GM04503 (cell line): ENCODE measurements around the gene CAMK1G.

Source experiments
- DNase-seq: peaks from one replicate; pipeline ENCODE4 v3.0.0-alpha.2; 2012; ENCODE audit warnings: low read depth

The CAMK1G gene

DNA sequence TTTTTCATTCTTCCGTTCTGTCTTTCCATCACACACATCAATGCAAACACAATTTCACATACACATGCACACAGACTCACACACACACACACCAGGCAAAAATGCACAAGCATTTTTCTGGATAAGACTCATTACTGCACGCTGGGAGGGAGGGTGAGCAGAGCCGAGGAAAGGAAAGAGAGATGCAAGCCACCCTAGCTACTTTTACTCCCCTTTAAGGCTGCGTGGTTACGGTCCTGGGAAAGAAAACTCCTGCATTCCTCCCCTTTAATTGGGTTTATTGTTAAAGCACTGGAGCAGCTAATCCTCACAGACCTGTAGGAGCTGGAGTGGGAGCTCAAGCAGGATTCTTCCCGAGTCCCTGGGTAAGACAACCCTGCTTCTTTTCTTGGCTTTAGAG, at the start of gene CAMK1G:
CAMK1G (plus strand) TSS at position 307 of the 400 bp plus-strand sequence. CDS start 11,270 bp downstream, outside the sequence.
- no peak for DNase-seq

DNA sequence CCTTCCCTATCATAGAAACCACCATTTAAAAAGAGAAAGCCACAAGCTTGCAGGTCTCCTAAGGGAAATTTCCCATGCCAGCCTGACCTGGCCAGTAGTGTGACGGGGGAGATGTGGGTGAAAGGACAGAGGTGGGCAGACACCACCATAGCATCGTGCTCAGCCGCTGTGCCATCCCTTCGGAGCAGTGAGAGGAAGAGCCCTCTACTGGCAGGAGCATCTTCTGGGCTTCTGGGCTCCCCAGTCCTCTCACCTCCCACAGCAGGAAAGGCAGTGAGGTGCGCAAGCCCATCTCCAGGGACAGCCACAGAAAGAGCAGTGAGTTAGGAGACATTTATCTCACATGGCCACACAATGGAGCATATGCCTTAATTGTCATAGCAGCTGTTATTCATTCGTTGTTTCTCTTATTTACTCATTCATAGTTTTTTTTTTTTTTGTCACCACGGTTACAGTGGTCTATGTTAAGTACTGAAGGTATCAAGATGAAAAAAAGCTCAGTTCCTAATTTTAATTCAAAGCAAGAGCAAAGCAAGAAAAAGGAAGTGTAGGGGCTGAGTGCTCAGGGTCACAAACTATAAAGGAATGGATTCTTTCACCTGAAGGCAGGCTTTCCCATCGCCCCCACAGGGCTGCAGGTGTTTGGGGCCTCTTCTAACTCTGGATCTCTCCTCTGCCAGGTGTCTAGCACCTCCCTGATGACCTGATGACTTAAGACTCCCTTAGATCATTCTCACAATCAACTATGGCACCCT, 48.8 kb upstream of the CAMK1G start:
- DNase-seq: no peak

GRCh38 chr1:209536843-209537242, 46.7 kb upstream of the CAMK1G start:
- no peak for DNase-seq

DNA sequence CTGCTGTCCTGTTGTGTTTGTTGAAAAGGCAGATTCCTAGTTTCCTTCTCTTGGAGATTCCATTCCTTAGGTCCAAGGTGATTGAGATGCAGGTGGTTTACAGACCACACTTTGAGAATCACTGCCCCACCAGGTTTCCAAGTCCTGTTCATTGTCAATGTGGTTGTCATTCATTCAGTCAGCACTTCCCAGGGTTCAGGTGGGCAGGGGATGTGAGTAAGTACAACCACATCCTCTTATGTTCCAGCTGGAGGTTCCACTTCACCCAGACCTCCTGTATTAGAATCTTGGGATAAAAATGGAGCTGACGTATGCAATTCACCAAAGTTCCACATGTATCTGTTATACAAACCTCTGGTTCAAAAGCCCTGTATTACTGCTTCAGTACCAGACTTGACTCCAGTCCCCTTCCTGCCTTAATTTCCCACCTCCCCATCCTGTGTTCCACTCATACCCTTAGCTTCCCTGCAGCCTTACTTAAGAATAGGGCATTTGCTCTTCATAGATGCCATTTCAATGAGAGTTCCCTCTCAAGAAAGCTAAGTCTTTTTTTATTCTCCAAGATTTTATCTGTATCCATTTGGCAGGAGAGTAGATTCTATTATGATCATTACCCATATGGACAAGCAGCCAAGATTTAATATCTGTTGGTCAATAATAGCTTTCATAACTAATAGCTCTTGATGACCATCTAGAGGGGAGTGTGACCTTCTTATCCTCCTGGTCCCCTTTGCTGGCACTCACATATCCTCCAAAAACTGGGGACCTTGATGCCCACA, 46.0 kb upstream of the CAMK1G start:
- DNase-seq: no peak

GRCh38 chr1:209539576-209539975, 43.9 kb upstream of the CAMK1G start:
- no peak for DNase-seq

DNA sequence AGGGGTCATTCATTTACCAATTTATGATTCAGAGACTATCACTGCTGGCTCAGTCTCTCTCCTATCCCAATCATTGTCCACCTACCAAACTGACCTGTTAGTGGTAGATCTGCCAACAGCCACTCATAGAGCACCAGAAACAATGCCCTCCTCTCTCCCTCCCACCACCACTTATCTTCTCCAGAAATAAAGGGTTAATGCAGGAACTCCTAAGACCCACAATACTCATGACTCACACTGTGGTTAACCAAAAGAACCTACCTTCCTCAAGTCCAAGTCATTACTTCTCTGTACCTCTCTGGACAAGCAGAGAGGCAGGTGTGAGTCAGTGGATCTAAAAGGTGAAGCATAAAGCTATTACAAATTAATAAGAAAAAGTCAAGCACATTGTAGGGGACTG, 40.9 kb upstream of the CAMK1G start:
- DNase-seq: no peak

- DNase-seq: no peak
Observed at GRCh38 chr1:209544098-209544497, 39.4 kb upstream of the CAMK1G start.

- no peak for DNase-seq
Observed at GRCh38 chr1:209545423-209545822, 38.1 kb upstream of the CAMK1G start.

- DNase-seq: no peak
Observed at GRCh38 chr1:209546390-209547085, 37.0 kb upstream of the CAMK1G start.

DNA sequence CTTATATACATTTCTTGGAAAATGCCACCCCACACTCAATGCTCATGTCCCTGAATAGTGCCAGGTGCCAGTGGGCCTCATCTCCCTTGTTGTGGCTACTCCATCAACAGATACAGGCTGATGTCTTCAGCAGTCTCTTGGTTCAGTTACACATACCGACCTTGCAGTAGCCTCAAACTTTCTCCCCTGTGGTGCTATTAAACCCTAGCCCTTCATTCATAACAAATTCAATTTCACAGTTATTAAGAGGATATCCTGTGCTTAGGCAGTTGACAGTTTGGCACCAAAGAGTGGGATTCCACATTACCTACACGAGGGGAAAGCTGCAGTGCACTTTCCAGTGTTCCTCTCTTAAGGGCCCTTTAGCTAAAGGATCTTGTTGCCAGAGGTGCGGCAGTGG, 35.9 kb upstream of the CAMK1G start:
- DNase-seq: no peak

- DNase-seq: no peak
Observed at GRCh38 chr1:209549443-209550205, 33.9 kb upstream of the CAMK1G start.

DNA sequence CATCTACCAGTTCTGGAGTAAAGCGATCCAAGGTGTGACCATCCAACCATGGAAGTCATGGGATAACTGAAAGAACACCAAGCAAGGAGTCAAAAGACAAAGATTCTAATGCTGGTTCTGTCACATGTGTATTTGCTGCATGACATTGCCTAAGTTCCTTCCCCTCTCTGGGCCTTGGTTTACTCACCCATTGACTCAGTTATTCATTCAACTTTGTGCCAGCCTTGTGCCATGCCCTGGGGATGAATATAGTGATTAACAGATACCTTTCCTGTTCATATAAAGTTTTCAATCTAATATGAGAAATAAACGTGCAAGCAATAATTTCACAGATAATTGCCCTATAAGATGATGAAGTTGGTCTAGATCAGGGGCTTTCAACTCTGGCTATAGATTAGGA, 33.0 kb upstream of the CAMK1G start:
- no peak for DNase-seq

GRCh38 chr1:209552406-209553264, 30.9 kb upstream of the CAMK1G start:
- no peak for DNase-seq

- no peak for DNase-seq
Observed at GRCh38 chr1:209554761-209555611, 28.5 kb upstream of the CAMK1G start.

DNA sequence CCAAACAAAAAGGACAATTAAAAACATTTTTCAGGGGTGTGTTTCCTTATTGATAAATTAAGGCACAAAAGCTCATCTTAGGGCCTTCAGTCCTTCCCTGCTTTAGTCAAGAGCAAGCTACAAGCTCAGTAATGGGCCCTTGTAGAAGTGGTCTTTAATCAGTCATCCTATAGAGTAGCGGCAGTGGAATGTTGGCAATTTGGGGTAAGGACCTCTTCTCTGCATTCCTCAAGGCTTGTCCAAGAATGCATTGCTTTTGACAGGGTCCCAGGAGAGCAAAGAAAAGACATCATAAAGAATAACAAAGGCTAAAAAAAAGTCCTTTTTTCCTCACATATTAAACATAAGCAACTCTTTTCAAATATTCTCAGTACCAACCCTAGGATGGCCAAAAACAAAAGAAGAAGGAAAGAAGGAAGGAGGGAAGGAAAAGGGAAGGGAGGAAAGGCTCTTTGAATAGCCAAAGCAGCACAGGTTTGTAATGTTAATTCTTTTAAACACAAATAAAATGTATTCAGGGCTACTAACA, 27.3 kb upstream of the CAMK1G start:
- no peak for DNase-seq

- DNase-seq: no peak
Observed at GRCh38 chr1:209557221-209557620, 26.3 kb upstream of the CAMK1G start.

DNA sequence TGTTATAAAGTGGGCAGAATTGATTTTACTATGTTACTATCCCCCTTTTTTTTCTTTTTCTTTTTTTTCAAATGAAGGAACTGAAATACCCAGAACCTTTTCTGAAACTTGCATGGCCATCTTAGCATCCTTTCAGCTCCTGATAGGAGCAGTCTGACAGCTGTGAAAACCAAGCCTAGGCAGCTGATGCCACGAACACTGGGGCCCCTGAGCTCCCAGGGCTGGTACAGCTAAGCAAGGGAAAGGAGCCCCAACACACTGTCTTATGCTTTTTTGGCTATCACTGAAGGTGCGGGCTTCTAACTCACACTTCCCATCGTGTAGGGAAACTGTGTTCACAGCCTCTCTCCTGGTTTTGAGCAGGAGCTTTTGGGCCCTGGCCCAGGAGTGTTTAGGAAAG, 23.0 kb upstream of the CAMK1G start:
- DNase-seq: no peak

DNA sequence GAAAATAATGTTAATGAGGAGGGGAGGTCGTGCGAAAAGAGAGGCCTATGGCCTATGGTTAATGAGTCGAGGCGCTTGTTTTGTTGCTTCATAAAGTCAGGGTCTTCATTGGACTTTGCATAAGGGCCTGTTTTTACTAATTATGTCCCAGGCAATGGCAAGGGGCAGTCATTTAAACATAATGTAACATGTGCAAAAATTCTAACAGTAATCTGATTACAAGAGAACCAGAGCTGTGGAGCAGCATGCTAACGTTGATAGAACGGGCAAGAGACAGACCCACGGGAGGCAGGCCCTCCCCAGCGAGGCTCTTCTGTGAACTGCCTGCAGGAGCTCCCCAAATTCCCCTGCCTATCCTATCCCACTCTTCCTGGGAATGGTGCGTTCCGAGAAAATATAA, 22.6 kb upstream of the CAMK1G start:
- DNase-seq: no peak

- no peak for DNase-seq
Observed at GRCh38 chr1:209561532-209561931, 22.0 kb upstream of the CAMK1G start.

DNA sequence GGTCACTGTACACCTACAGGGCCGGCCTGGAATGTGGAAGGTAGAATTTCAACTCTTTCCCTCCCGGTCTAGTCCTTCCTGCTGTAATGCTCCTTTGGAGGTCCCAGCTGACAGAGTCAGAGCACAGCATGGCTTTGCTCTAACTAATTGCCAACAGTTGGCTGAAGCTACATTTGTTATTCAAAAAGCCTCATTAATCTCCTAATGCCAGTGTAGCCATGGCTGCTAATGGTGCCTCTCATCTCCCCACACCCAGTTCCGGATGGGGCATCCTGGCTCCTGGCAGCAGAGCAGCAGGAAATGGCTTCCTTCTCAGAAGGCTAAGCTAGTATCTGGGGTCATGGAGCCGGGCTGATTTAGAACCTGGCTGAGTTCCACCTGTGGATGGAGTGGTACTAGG, 18.7 kb upstream of the CAMK1G start:
- no peak for DNase-seq
